ENCODE data around the gene KRT74.

- no peak for TF ChIP-seq SMC3 (IDR thresholded peaks at IDR 0.05)
- no peak for TF ChIP-seq EP300 (IDR thresholded peaks at IDR 0.05)
- TF ChIP-seq, protein P1, sequence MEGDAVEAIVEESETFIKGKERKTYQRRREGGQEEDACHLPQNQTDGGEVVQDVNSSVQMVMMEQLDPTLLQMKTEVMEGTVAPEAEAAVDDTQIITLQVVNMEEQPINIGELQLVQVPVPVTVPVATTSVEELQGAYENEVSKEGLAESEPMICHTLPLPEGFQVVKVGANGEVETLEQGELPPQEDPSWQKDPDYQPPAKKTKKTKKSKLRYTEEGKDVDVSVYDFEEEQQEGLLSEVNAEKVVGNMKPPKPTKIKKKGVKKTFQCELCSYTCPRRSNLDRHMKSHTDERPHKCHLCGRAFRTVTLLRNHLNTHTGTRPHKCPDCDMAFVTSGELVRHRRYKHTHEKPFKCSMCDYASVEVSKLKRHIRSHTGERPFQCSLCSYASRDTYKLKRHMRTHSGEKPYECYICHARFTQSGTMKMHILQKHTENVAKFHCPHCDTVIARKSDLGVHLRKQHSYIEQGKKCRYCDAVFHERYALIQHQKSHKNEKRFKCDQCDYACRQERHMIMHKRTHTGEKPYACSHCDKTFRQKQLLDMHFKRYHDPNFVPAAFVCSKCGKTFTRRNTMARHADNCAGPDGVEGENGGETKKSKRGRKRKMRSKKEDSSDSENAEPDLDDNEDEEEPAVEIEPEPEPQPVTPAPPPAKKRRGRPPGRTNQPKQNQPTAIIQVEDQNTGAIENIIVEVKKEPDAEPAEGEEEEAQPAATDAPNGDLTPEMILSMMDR (IDR thresholded peaks at IDR 0.05) = no peak
- TF ChIP-seq RNF2 (IDR thresholded peaks at IDR 0.05; ENCODE audit: borderline replicate concordance, low read depth) = no peak
Measured at GRCh38 chr12:52552055-52552454, 21.6 kb downstream of the KRT74 start.

Measured in A549 (cell line).